CD1c-positive myeloid dendritic cell (primary cell): ENCODE data around the gene RPS5.
A peak's percentile ranks its signal among the peaks of the same experiment; 100 is the strongest.
"Not testable (repeated sequence)": the region's sequence is repeated elsewhere in the genome, so short reads cannot be mapped to it uniquely, and the experiment has no call there.

Experiments
- DNase-seq: peaks from one replicate; pipeline ENCODE4 v3.0.0-alpha.2; 2016; ENCODE audit errors: extremely low spot score

RPS5 gene

GRCh38 chr19:58406818-58407657 lies 20.0 kb downstream of the RPS5 start:
- DNase-seq, result peak; percentile 18

- no peak for DNase-seq
Observed at GRCh38 chr19:58407658-58408151, 20.6 kb downstream of the RPS5 start.

DNA sequence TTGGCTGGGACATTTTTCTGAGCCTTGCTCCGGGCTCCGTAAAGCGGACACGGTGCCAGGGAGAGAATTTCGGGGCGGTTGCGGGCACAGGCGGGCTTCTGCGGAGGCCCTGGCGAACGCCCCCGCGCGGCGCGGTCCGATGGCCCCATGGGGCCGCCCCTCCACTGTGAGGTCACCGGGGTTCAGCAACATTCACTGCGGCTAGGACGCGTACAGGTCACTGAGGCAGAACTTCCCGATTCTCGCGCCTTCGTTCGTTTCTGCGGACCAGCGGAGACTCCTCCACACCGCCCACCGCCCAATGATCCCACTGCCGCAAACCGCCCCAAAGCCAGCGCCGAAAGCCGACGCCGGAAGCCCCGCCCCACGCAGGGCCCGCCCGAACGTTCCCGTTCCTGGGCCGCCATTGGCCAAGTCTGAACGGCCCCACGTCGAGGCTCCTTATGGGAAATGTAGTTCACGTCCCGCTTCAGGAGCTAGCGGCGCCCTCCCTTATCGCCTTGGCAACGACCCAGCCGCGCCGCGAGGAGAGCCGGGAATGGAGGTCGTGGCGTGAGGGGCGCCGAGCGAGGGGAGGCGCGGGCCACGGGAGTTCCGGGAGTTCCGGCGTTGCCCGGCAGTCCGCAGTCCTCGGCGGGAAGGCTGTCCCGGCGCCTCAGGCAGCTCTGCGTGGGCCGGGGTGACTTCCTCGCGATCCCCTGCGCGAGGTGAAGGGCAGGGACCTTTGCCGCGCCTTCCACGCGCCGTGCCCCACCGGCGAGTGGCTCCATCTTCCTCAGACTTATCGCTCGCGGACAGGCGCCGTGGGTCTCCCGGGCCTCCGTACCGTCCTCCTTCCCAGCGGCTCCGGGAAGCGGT lies 21.3 kb downstream of the RPS5 start, which contains the start of gene ZNF584:
TSS of gene ZNF584 (plus strand) at position 498 of the 858 bp plus-strand sequence. CDS start 499 bp downstream, outside the sequence.
- peak; percentile 98 for DNase-seq

DNA sequence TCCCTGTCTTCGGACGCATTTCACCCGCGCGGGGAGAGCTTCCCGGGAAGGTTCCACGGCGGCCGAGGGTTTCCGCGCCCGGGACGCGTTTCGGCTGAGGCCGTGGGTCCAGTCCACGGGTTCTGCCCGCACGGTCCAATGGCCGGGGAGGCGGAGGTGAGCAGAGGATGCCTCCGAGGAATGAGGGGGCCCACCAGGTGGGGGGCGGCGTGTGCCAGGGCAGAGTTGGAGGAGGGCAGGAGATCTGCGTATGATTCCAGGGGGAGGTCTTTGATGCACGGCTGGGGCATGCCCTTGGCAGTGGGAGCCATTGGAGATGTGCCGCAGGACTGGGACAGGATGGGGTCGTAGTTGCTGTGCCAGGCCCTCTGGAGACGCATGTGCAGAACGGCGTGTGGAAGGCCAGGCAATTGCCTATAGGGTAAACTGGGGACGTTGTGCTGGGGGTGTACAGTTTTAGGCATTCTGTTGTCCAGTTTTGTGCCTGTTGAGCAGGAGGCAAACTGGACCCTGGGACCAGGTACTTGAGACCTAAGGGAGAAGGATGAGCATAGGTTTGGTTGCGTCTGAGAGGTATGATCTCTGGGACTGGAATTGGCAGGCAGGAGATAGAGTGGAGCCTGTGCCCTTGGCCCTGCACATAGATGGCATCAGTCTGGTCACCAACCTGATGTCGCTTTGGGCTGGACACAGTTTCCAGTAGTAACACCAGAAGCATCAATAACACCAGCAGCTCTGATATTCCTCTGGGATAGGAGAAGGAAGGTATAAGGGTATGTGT lies 22.1 kb downstream of the RPS5 start:
- no peak for DNase-seq

GRCh38 chr19:58416604-58417003 lies 29.5 kb downstream of the RPS5 start:
- DNase-seq, result no peak

DNA sequence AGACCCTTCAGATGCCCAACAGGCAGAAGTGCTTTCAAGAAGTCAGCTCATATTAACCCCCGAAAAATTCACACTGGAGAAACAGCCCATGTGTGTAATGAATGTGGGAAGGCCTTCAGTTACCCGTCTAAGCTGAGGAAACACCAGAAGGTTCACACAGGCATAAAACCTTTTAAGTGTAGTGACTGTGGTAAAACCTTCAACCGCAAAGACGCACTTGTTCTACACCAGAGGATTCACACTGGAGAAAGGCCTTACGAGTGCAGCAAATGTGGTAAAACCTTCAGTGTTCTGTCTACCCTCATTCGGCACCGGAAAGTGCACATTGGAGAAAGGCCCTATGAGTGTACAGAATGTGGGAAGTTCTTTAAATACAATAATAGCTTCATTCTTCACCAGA lies 30.0 kb downstream of the RPS5 start:
- no peak for DNase-seq

- no peak for DNase-seq
Observed at GRCh38 chr19:58428617-58429016, 41.5 kb downstream of the RPS5 start.

GRCh38 chr19:58429745-58430144 lies 42.7 kb downstream of the RPS5 start:
- DNase-seq, result no peak

GRCh38 chr19:58434217-58434616 lies 47.1 kb downstream of the RPS5 start:
- DNase-seq, result no peak

DNA sequence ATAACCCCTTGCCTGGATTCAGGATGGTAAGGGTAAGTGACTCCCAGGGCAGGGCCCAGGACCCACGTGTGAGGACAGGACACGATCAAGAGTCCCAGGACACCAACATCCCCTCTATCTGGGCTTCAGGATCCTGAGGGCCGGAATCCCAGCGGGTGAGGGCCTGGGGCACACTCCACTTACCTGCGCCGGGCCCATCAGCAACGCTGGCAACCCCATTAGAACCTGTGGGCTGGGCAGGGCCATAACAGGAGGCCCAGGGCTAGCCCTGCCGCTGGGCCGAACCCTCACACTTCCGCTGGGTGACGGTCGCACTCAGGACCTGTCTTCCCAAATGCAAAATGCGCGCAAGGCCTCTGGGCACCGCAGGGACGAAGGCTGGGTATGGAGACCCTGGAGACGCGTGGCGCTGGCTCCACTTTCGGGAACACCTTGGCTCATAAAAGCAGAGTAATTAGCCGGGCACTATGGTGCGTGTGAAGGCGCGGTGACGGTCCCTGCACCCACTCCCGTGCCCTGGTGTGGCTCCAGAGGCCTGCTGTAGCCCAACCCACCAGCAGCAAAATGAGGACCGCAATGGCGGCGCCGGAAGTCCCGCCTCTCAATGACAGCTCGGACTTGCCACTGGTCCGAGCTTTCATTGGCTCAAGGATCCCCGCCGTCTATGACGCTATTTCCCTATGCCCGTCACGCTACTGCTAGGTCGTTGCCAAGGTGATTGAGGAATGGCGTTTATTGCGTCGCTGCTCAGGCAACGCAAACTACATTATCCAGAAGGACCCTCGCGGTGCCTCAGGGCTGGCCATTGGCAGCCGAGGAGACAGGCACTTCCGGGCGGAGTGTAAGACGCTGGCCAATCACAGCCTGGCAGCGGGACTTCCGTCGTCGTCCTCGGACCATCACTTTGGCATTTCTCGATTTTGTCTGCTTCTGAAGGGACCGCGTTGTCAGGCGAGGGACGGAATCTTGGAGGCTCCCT lies 52.8 kb downstream of the RPS5 start, which contains the start of gene ZNF132:
TSS of gene ZNF132 (minus strand) at position 578 of the 979 bp plus-strand sequence. CDS start at position 246, 332 bp downstream.
- peak; percentile 100 for DNase-seq

GRCh38 chr19:58440556-58440955 lies 53.5 kb downstream of the RPS5 start:
- DNase-seq, result no peak

GRCh38 chr19:58442986-58443385 lies 55.9 kb downstream of the RPS5 start:
- not testable (repeated sequence) for DNase-seq
